K562 (cell line): Measurements from ENCODE around the gene ZRANB3. TPM values are rescaled to one million over a fixed set of nuclear protein-coding genes. Genes with fewer than 3 reads are reported as not detected.
A peak's percentile ranks its signal among the peaks of the same experiment; 100 is the strongest.

Source experiments
- ATF1 ChIP-seq, 2 experiments: fragments of 450-650 bp in 1 of 2; IDR thresholded peaks; 2 replicates each; pipeline ENCODE4 v1.6.1; 2016; ENCODE audit warnings: missing compliant biosample characterization in 1 of 2, missing genetic modification characterization in 1 of 2
- CBFB ChIP-seq: sonication (generic); formaldehyde crosslinking; IDR thresholded peaks from 2 replicates; pipeline ENCODE4 v1.4.0; 2020; ENCODE audit warnings: mild to moderate bottlenecking, missing genetic modification reagents
- CBX3 ChIP-seq, 2 experiments: IDR thresholded peaks; 1 replicate in 1 of 2; 2 replicates in 1 of 2; pipeline ENCODE4 v1.6.1; 2012; ENCODE audit warnings: inconsistent platforms in 2 of 2, low read length in 2 of 2, borderline replicate concordance in 1 of 2, control low read depth in 1 of 2
- GTF2E2 ChIP-seq: fragments of 200-800 bp; sonication (Bioruptor generic); IDR thresholded peaks from 2 replicates; pipeline ENCODE4 v1.6.1; 2016; ENCODE audit warnings: missing genetic modification characterization, missing compliant biosample characterization
- LEF1 ChIP-seq: fragments of 450-650 bp; IDR thresholded peaks from 2 replicates; pipeline ENCODE4 v1.6.1; 2016; ENCODE audit warnings: mild to moderate bottlenecking
- MYBL2 ChIP-seq, 2 experiments: fragments of 450-650 bp in 1 of 2; sonication (generic) in 1 of 2; formaldehyde crosslinking in 1 of 2; IDR thresholded peaks; 2 replicates each; pipeline versions ENCODE4 v1.6.1 to v1.8.1; 2017 to 2022; ENCODE audit warnings: borderline replicate concordance in 1 of 2, inconsistent platforms in 1 of 2, low read depth in 1 of 2, mild to moderate bottlenecking in 1 of 2, missing genetic modification reagents in 1 of 2, moderate library complexity in 1 of 2
- NFYB ChIP-seq: IDR thresholded peaks from 2 replicates; pipeline ENCODE4 v1.6.1; 2011; ENCODE audit warnings: mild to moderate bottlenecking, moderate library complexity; ENCODE audit not compliant: insufficient read length; ENCODE audit errors: extremely low read depth
- POLR2B ChIP-seq: fragments of 450-650 bp; IDR thresholded peaks from 2 replicates; pipeline ENCODE4 v1.6.1; 2018; ENCODE audit warnings: low read depth; ENCODE audit not compliant: partially characterized antibody
- RB1 ChIP-seq: fragments of 450-650 bp; IDR thresholded peaks from 2 replicates; pipeline ENCODE4 v1.6.1; 2017; ENCODE audit warnings: low read depth, mild to moderate bottlenecking
- SIN3B ChIP-seq: fragments of 450-650 bp; IDR thresholded peaks from 2 replicates; pipeline ENCODE4 v1.6.1; 2017; ENCODE audit warnings: low read depth, mild to moderate bottlenecking, moderate library complexity
- SP1 ChIP-seq: sonication (generic); formaldehyde crosslinking; IDR thresholded peaks from 2 replicates; pipeline ENCODE4 v1.8.1; 2022; ENCODE audit warnings: mild to moderate bottlenecking, missing genetic modification reagents
- SRF ChIP-seq, 2 experiments: fragments of 250-450, 450-650 bp in 1 of 2; sonication (Bioruptor Pico) in 1 of 2; sonication (generic) in 1 of 2; formaldehyde crosslinking; IDR thresholded peaks; 2 replicates each; pipeline versions ENCODE4 v1.5.0 to v1.5.1; 2020 to 2022; ENCODE audit warnings: mild to moderate bottlenecking in 1 of 2, missing genetic modification reagents in 1 of 2
- ZNF280B ChIP-seq: fragments of 250-450 bp; sonication (Bioruptor Pico); IDR thresholded peaks from 2 replicates; pipeline ENCODE4 v1.5.1; 2021; ENCODE audit warnings: mild to moderate bottlenecking
- polyA plus RNA-seq, 8 experiments: library from polyadenylated mRNA; depleted of rRNA in 4 of 8; stranded (reverse) in 5 of 8; unstranded in 3 of 8; fragments of >200 nt; fragmentation: Nextera tagmentation in 2 of 8; fragmentation: Illumina TruSeq in 1 of 8; extraction: Ambion mirVana in 2 of 8; extraction: Trizol in 1 of 8; gene quantifications; 2 replicates each; pipeline versions ENCODE4 v1.2.1 to v1.2.3, GENCODE V29; 2011 to 2014; ENCODE audit warnings: inconsistent platforms in 1 of 8, missing spikeins in 1 of 8
- total RNA-seq, 7 experiments: library from RNA; depleted of rRNA in 6 of 7; stranded (reverse); fragments of >200 nt in 6 of 7; fragmentation: Illumina TruSeq in 2 of 7; extraction: Trizol in 2 of 7; gene quantifications; 2 replicates each; pipeline versions ENCODE4 v1.2.1 to v1.2.3, GENCODE V29; 2011 to 2021; ENCODE audit warnings: low replicate concordance in 1 of 7
- TF ChIP-seq, protein P1 (sequence below): sonication (generic); formaldehyde crosslinking; IDR thresholded peaks from 2 replicates; pipeline ENCODE4 v1.9.0; 2022; ENCODE audit warnings: mild to moderate bottlenecking, missing genetic modification reagents
- TF ChIP-seq, protein P2 (sequence below): fragments of 200-800 bp; sonication (Bioruptor generic); IDR thresholded peaks from 2 replicates; pipeline ENCODE4 v1.6.1; 2017; ENCODE audit warnings: missing genetic modification characterization, missing compliant biosample characterization
- TF ChIP-seq, protein P3 (sequence below), 2 experiments: IDR thresholded peaks; 2 replicates each; pipeline ENCODE4 v1.6.1; 2011; ENCODE audit warnings: borderline replicate concordance in 1 of 2, control low read depth in 1 of 2, low read depth in 1 of 2, low read length in 1 of 2, mild to moderate bottlenecking in 1 of 2, mixed read lengths in 1 of 2, moderate library complexity in 1 of 2; ENCODE audit not compliant: insufficient read depth in 1 of 2, insufficient read length in 1 of 2, poor library complexity in 1 of 2, severe bottlenecking in 1 of 2; ENCODE audit errors: extremely low read depth in 1 of 2

The ZRANB3 gene
- total and polyA plus RNA-seq, 9 of the 15 experiments (the other 6 are each of a cell fraction or from before 2014, with no cell fraction given) = 8.6 to 21.3 (median 14.7) TPM

DNA sequence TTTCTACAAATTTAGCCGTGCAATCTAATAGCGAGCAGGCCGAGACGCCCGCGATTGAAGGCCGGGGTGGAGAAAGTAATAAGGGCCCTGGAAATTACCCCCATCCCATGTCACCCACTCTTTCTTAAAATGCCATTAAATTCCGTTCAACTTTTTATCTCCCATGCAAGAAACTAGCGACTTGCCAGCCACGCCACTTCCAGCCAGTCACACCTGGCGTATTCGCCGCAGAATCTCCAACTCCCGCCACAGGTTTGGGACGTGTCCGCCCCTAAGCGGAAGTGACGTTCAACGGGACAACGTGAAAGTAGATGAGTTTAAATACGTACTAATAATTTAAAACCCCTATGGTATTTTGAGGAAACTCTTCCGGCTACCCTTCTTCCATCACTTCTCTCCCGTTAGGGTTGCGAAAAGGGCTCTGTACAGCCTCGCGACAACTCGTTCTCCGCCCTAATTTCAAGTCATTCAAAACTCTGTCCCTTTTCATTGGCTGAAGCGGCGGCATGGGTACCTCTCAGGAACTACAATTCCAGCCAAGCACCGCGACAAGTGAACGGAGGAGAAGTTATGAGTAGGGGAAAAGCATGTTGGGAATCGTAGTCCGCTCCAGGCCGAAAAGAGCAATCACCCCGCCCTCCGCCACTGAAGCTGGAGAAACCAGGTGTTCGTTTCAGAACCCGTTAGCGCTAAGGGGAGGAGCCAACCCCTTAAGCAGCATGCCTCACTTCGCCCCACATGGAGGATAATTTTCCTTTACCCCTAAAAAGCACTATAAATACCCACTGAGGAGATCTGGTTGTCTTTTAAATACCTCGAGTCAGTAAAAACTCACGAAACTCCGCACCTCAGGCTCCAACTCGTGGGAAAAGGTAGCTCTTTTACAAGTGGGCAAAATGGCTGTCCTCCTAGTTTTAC is at the start of gene ZRANB3 (continued):
- TF ChIP-seq CBX3 (IDR thresholded peaks at IDR 0.05; ENCODE audit: borderline replicate concordance in 1 of 2, low read length in 2 of 2) (peak in 1 of 2 experiments; percentile 45; a peak in 1 of 3 replicates), NFYB (peak; percentile 77), LEF1 (no peak), ATF1 (CRISPR knock-in tag; IDR thresholded peaks at IDR 0.05) (no peak), ATF1 (tag; IDR thresholded peaks at IDR 0.05) (peak; percentile 92), RB1 (peak; percentile 25; the same call in 1 of the 2 replicates), ZNF280B (CRISPR knock-in tag) (no peak), GTF2E2 (tag) (peak; percentile 53; the same call in 1 of the 2 replicates), SP1 (peak; percentile 41; the same call in 1 of the 2 replicates), MYBL2 (IDR thresholded peaks at IDR 0.05; ENCODE audit: low read depth) (peak; percentile 79), MYBL2 (CRISPR knock-in tag; IDR thresholded peaks at IDR 0.05; ENCODE audit: borderline replicate concordance) (no peak), SIN3B (peak; percentile 38; the same call in 1 of the 2 replicates), CBFB (CRISPR knock-in tag) (no peak), SRF (CRISPR knock-in tag; IDR thresholded peaks at IDR 0.05) (peak in 1 of 2 experiments; percentile 32; a peak in 1 of 4 replicates), POLR2B (peak; percentile 44)
- TF ChIP-seq, protein P1, sequence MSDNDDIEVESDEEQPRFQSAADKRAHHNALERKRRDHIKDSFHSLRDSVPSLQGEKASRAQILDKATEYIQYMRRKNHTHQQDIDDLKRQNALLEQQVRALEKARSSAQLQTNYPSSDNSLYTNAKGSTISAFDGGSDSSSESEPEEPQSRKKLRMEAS = peak; percentile 59
- TF ChIP-seq, protein P2, sequence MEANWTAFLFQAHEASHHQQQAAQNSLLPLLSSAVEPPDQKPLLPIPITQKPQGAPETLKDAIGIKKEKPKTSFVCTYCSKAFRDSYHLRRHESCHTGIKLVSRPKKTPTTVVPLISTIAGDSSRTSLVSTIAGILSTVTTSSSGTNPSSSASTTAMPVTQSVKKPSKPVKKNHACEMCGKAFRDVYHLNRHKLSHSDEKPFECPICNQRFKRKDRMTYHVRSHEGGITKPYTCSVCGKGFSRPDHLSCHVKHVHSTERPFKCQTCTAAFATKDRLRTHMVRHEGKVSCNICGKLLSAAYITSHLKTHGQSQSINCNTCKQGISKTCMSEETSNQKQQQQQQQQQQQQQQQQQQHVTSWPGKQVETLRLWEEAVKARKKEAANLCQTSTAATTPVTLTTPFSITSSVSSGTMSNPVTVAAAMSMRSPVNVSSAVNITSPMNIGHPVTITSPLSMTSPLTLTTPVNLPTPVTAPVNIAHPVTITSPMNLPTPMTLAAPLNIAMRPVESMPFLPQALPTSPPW = no peak; the same call in 1 of the 2 replicates
- TF ChIP-seq, protein P3, sequence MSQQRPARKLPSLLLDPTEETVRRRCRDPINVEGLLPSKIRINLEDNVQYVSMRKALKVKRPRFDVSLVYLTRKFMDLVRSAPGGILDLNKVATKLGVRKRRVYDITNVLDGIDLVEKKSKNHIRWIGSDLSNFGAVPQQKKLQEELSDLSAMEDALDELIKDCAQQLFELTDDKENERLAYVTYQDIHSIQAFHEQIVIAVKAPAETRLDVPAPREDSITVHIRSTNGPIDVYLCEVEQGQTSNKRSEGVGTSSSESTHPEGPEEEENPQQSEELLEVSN (IDR thresholded peaks at IDR 0.05; ENCODE audit: borderline replicate concordance in 1 of 2, extremely low read depth in 1 of 2, insufficient read depth in 1 of 2, insufficient read length in 1 of 2, low read depth in 1 of 2, low read length in 1 of 2, poor library complexity in 1 of 2, severe bottlenecking in 1 of 2) = peak; percentile 68 to 94
